Naive B cell (primary cell): ENCODE measurements around the gene LRRC8B. TPM values are rescaled to one million over a fixed set of nuclear protein-coding genes. Genes with fewer than 3 reads are reported as not detected.

Experiments used
- polyA plus RNA-seq, 6 donors: library from polyadenylated mRNA; unstranded; fragments of 300-500 nt; fragmentation: Illumina TruSeq; gene quantifications; one replicate each; pipeline ENCODE4 v1.2.3, GENCODE V29; 2021; ENCODE audit warnings: low read depth in 6 of 6

Gene LRRC8B
- polyA plus RNA-seq, 6 donors from 2014 or later = 5.3 to 11.7 (median 9.6) TPM

Other genes starting within 250 kb of the LRRC8B start
- not detected for gene GBP6, start 160.8 kb upstream of the LRRC8B start, polyA plus RNA-seq
- 1 to 10 TPM; 1.3 to 4.8 (median 2.6) TPM for gene LRRC8C, start 108.3 kb downstream of the LRRC8B start, polyA plus RNA-seq